GM23248 (cell line): Measurements from ENCODE around the gene IL1A. TPM values are rescaled to one million over a fixed set of nuclear protein-coding genes. Genes with fewer than 3 reads are reported as not detected.

Experiments used
- DNase-seq: peaks from one replicate; pipeline ENCODE4 v3.0.0-alpha.2; 2015
- H2AFZ ChIP-seq: fragments of 200-600 bp; sonication (generic); 2 replicates; pipeline ENCODE4 v1.6.1; 2016; ENCODE audit warnings: antibody characterized with exemption
- H3F3A ChIP-seq: fragments of 200-600 bp; sonication (generic); 2 replicates; pipeline ENCODE4 v1.6.1; 2016; ENCODE audit warnings: mild to moderate bottlenecking, antibody characterized with exemption, mixed run types; ENCODE audit not compliant: insufficient read depth
- H3K27ac ChIP-seq: fragments of 200-600 bp; sonication (generic); 2 replicates; pipeline ENCODE4 v1.5.1; 2016; ENCODE audit warnings: mild to moderate bottlenecking
- H3K27me3 ChIP-seq: fragments of 200-600 bp; sonication (generic); replicated peaks from 2 replicates; pipeline ENCODE4 v1.6.1; 2016; ENCODE audit warnings: mild to moderate bottlenecking; ENCODE audit not compliant: insufficient read depth
- H3K36me3 ChIP-seq: fragments of 200-600 bp; sonication (generic); 2 replicates; pipeline ENCODE4 v1.6.1; 2016; ENCODE audit warnings: low read depth, mild to moderate bottlenecking
- H3K4me1 ChIP-seq: fragments of 200-600 bp; sonication (generic); 2 replicates; pipeline ENCODE4 v1.6.1; 2016; ENCODE audit warnings: mild to moderate bottlenecking; ENCODE audit not compliant: insufficient read depth
- H3K4me2 ChIP-seq: fragments of 200-600 bp; sonication (generic); one replicate; pipeline ENCODE4 v1.6.1; 2016; ENCODE audit warnings: mild to moderate bottlenecking; ENCODE audit not compliant: unreplicated experiment
- H3K4me3 ChIP-seq: fragments of 200-600 bp; sonication (generic); 2 replicates; pipeline ENCODE4 v1.5.1; 2016; ENCODE audit warnings: mild to moderate bottlenecking
- H3K79me2 ChIP-seq: fragments of 200-600 bp; sonication (generic); 2 replicates; pipeline ENCODE4 v1.6.1; 2016; ENCODE audit warnings: mild to moderate bottlenecking; ENCODE audit not compliant: insufficient read depth
- H3K9ac ChIP-seq: fragments of 200-600 bp; sonication (generic); 2 replicates; pipeline ENCODE4 v1.6.1; 2016; ENCODE audit warnings: mild to moderate bottlenecking
- H3K9me2 ChIP-seq: fragments of 200-600 bp; sonication (generic); 2 replicates; pipeline ENCODE4 v1.6.1; 2016; ENCODE audit warnings: mixed run types, mild to moderate bottlenecking, moderate library complexity; ENCODE audit not compliant: insufficient read depth
- H3K9me3 ChIP-seq: fragments of 200-600 bp; sonication (generic); one replicate; pipeline ENCODE4 v1.6.1; 2017; ENCODE audit warnings: low read depth
- H4K20me1 ChIP-seq: fragments of 200-600 bp; sonication (generic); 2 replicates; pipeline ENCODE4 v1.6.0; 2016; ENCODE audit not compliant: insufficient read depth
- EZH2 ChIP-seq: fragments of 200-600 bp; sonication (generic); IDR thresholded peaks from 2 replicates; pipeline ENCODE4 v1.6.1; 2018; ENCODE audit warnings: antibody characterized with exemption, mild to moderate bottlenecking; ENCODE audit not compliant: insufficient read depth, poor library complexity, severe bottlenecking
- EZH2phosphoT487 ChIP-seq: fragments of 200-600 bp; sonication (generic); IDR thresholded peaks from 2 replicates; pipeline ENCODE4 v1.6.1; 2018; ENCODE audit warnings: antibody characterized with exemption, moderate library complexity, mild to moderate bottlenecking, low read depth; ENCODE audit not compliant: insufficient read depth
- WGBS, 2 experiments: methylation state at CpG; one replicate each; pipeline ENCODE4 v1.1.6; 2015 to 2017; ENCODE audit warnings: low lambda C conversion rate in 2 of 2, low coverage in 1 of 2; ENCODE audit errors: missing lambda C conversion rate in 2 of 2; 5-methylcytosine and 5-hydroxymethylcytosine counted together
- in situ Hi-C: fragments of 300-500 bp; cut with MboI; formaldehyde crosslinking; loops from 2 replicates; pipeline ENCODE4 v1.15.0; 2020
- polyA plus RNA-seq: library from polyadenylated mRNA; unstranded; fragments of >200 nt; fragmentation: Nextera tagmentation; extraction: Ambion mirVana; gene quantifications from 2 replicates; pipeline ENCODE4 v1.2.1, GENCODE V29; 2016
- total RNA-seq: library from RNA; depleted of rRNA; stranded (reverse); fragments of >200 nt; shearing (Covaris generic); gene quantifications from 2 replicates; pipeline ENCODE4 v1.2.3, GENCODE V29; 2014

IL1A gene
- total and polyA plus RNA-seq, 2 experiments from 2014 or later: 0.54 TPM; not detected in 1

- H3K27me3 ChIP-seq: no peaks in the 10 kb centered on the region
- no peak overlapping the region for H3K4me2 ChIP-seq
- TF ChIP-seq EZH2phosphoT487 (no peak), EZH2 (no peak)
- H3K27ac ChIP-seq: no peak overlapping the region
- H3K9me3 ChIP-seq: no peaks in the 10 kb centered on the region
- in situ Hi-C loops: no loop called here
- no peak overlapping the region for H3K9ac ChIP-seq
- H3K9me2 ChIP-seq: no peaks in the 10 kb centered on the region
- H2AFZ ChIP-seq: no peak overlapping the region
- H4K20me1 ChIP-seq: no peaks in the 10 kb centered on the region
- no peak overlapping the region for H3K4me3 ChIP-seq
- H3F3A ChIP-seq: peaks cover 15% of the 10 kb centered on the region
- H3K4me1 ChIP-seq: peaks cover 13% of the 10 kb centered on the region
- no peaks in the 10 kb centered on the region for H3K36me3 ChIP-seq
- H3K79me2 ChIP-seq: no peaks in the 10 kb centered on the region
- no peak for DNase-seq
Measured at GRCh38 chr2:112809112-112809511, 24.8 kb upstream of the IL1A start.

GRCh38 chr2:112807233-112807807, 23.0 kb upstream of the IL1A start:
- no peaks in the 10 kb centered on the region for H3K79me2 ChIP-seq
- no peak for DNase-seq
- H3K9ac ChIP-seq: no peak overlapping the region
- H3K27me3 ChIP-seq: no peaks in the 10 kb centered on the region
- no peak overlapping the region for H2AFZ ChIP-seq
- H3K4me2 ChIP-seq: no peak overlapping the region
- in situ Hi-C loops: no loop called here
- no peak overlapping the region for H3K4me3 ChIP-seq
- WGBS, 2 experiments: 57 to 68% methylated on average over 3 of the region's 3 CpGs
- H3F3A ChIP-seq: peaks cover 11% of the 10 kb centered on the region
- H3K4me1 ChIP-seq: peaks cover 8% of the 10 kb centered on the region
- H3K27ac ChIP-seq: no peak overlapping the region
- no peaks in the 10 kb centered on the region for H3K9me2 ChIP-seq
- TF ChIP-seq EZH2phosphoT487 (no peak), EZH2 (no peak)
- H3K36me3 ChIP-seq: no peaks in the 10 kb centered on the region
- no peaks in the 10 kb centered on the region for H4K20me1 ChIP-seq
- H3K9me3 ChIP-seq: no peaks in the 10 kb centered on the region

- H3K9me3 ChIP-seq: no peaks in the 10 kb centered on the region
- TF ChIP-seq EZH2 (no peak), EZH2phosphoT487 (no peak)
- no peaks in the 10 kb centered on the region; the same call in 1 of the 2 replicates for H3K4me1 ChIP-seq
- H3K36me3 ChIP-seq: no peaks in the 10 kb centered on the region
- peaks cover 4% of the 10 kb centered on the region; the same call in 1 of the 2 replicates for H3F3A ChIP-seq
- no peak overlapping the region for H3K9ac ChIP-seq
- H3K4me2 ChIP-seq: no peak overlapping the region
- DNase-seq: no peak
- H3K4me3 ChIP-seq: no peak overlapping the region
- 79 to 80% methylated on average over 11 of the region's 11 CpGs for WGBS, 2 experiments
- H4K20me1 ChIP-seq: no peaks in the 10 kb centered on the region
- no peak overlapping the region for H3K27ac ChIP-seq
- H3K27me3 ChIP-seq: no peaks in the 10 kb centered on the region
- H3K9me2 ChIP-seq: no peaks in the 10 kb centered on the region
- H2AFZ ChIP-seq: no peak overlapping the region
- in situ Hi-C loops: no loop called here
- H3K79me2 ChIP-seq: no peaks in the 10 kb centered on the region
Measured at GRCh38 chr2:112805542-112805941, 21.2 kb upstream of the IL1A start.

GRCh38 chr2:112803691-112804521, 19.6 kb upstream of the IL1A start:
- Histone ChIP-seq H3K9me2 (no peaks in the 10 kb centered on the region), H3F3A (peaks cover 4% of the 10 kb centered on the region; the same call in 1 of the 2 replicates), H4K20me1 (no peaks in the 10 kb centered on the region), H3K27ac (no peak overlapping the region), H3K4me2 (no peak overlapping the region), H3K79me2 (no peaks in the 10 kb centered on the region), H3K4me1 (no peaks in the 10 kb centered on the region; the same call in 1 of the 2 replicates), H3K9ac (no peak overlapping the region), H3K36me3 (no peaks in the 10 kb centered on the region), H3K4me3 (no peak overlapping the region), H3K9me3 (no peaks in the 10 kb centered on the region), H2AFZ (no peak overlapping the region), H3K27me3 (no peaks in the 10 kb centered on the region)
- WGBS, 2 experiments: 71% methylated on average over 5 of the region's 5 CpGs
- DNase-seq: peak; percentile 73
- in situ Hi-C loops: no loop called here
- TF ChIP-seq EZH2phosphoT487: no peak
- TF ChIP-seq EZH2: no peak
